Putamen (tissue), 1 donor: ENCODE results near the gene FCN3.
A peak's percentile ranks its signal among the peaks of the same experiment; 100 is the strongest.

ENCODE experiments used
- DNase-seq: peaks from one replicate; pipeline ENCODE4 v3.0.0-alpha.2; 2016; ENCODE audit warnings: low spot score

FCN3 gene

GRCh38 chr1:27358038-27358927, 16.3 kb downstream of the FCN3 start:
- no peak for DNase-seq

- peak; percentile 6 for DNase-seq
These were observed 17.2 kb downstream of the FCN3 start for GRCh38 chr1:27357281-27358037.

DNA sequence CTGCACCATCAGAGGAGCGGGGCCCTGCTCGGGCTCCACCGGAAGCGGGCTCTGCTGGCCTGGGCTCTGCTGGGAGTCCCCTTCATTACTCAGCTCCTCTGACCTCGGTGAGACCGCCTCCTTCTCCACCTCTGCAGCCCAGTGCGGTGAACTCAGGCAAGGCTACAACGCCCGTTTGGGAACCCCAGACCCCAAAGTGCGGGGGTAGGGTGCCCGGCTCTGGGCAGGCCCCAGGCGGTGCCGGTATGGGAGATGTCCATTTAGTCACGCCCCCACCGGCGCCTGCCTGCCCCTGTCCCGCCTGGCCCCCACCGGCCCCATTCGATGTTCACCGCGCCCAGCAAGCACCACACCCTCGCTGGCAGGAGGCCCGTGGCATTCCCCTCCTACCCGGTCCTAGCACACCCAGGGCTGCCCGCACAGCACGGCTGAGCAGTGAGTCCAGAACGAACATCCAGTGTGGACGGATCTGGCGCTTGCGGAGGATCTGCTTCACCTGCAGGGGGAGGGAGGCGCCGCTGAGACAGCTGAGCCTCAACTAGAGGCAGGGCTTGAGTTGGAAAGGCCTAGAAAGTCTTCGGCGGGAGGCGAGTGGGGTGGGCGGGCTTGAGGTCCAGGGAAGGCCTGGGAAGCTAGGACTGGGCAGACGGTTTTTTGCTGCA, 17.9 kb downstream of the FCN3 start:
- no peak for DNase-seq

DNA sequence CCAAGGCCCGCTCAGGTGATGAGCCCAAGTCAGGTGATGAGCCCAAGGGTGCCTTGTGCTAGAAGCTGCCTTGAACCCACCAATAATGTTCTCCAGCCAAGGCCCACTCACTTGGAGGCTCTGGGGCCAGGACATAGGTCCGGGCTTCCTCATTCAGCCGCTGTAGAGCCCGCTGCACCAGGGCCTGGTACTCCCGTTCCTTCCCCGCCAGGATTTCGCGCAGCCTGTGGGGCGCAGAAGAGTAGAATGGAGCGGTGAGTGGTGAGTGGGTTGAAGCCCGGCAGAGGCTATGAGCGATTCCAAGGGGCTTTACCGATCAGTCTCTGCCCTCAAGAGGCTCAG, 18.4 kb downstream of the FCN3 start:
- DNase-seq = no peak

DNA sequence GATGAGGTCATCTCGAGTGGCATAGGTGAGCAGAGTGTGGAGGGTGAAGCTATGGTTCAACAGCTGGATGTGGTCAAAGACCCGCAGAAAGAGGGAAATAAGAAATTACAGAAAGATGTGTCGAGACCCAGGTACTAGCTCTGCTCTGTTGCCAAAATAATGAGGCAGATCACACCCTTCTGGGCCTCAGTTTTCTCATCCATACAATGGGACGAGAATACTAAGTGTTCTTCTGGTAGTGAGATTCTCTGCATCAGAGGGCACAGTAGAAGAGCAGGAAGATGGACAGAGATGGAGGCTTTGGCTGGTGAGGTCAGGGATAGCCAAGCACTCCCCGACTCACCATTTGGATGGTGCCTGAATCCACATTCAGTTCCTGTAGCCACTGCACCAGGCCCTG, 18.9 kb downstream of the FCN3 start:
- DNase-seq = no peak

- DNase-seq = no peak
These were observed 21.0 kb downstream of the FCN3 start for GRCh38 chr1:27353629-27354028.

DNA sequence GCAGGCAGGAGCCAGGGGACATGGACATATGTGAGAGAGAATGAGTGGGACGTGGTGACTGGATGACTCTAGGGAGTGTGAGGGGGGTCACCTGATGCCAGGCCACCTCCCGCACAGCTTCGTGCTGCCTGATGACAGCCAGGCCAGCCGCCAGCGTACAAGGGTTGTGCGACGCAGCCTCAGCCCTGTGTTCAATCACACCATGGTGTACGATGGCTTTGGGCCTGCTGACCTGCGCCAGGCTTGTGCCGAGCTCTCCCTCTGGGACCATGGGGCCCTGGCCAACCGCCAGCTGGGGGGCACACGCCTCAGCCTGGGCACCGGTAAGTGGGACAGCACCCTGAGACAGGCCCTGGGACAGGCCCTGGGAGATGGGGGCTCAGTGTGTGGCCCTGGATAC, 21.5 kb downstream of the FCN3 start:
- no peak for DNase-seq

GRCh38 chr1:27351541-27352107, 23.0 kb downstream of the FCN3 start:
- DNase-seq = no peak

GRCh38 chr1:27350663-27351540, 23.7 kb downstream of the FCN3 start:
- DNase-seq = no peak

- no peak for DNase-seq
These were observed 24.6 kb downstream of the FCN3 start for GRCh38 chr1:27349784-27350662.

GRCh38 chr1:27348861-27349783, 25.5 kb downstream of the FCN3 start:
- no peak for DNase-seq

GRCh38 chr1:27346991-27347624, 27.5 kb downstream of the FCN3 start:
- DNase-seq = no peak

DNA sequence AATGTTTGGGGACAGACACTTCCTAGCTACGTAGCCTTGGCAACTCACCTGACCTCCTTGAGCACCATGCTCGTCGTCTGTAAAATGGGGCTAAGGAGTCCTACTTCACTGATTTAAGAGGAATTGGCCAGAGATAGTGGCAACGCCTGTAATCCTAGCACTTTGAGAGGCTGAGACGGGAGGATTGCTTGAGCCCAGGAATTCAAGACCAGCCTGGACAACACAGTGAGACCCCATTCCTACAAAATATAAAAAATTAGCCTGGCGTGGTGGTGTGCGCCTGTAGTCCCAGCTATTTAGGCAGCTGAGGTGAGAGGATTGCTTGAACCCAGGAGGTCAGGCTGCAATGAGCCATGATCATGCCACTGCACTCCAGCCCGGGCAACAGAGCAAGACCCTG, 28.3 kb downstream of the FCN3 start:
- DNase-seq = no peak

GRCh38 chr1:27345272-27345671, 29.4 kb downstream of the FCN3 start:
- no peak for DNase-seq

DNA sequence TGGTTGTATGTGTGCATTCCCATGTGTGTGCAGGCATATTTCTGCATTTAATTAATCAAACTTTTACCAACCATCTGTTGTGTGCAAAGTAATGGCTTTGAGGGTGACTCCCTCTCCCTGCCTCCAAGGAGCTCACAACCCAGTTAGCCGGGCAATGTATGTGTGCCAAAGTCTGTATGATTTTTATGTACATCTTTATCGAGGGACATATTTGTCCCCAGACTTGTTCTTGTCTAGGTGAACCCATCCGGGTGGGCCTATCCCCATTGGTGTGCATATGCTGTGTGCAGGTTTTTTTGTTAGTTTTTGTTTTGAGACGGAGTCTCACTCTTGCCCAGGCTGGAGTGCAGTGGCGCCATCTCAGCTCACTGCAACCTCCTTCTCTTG, 31.0 kb downstream of the FCN3 start:
- no peak for DNase-seq

- DNase-seq = no peak
These were observed 31.6 kb downstream of the FCN3 start for GRCh38 chr1:27342778-27343638.

DNA sequence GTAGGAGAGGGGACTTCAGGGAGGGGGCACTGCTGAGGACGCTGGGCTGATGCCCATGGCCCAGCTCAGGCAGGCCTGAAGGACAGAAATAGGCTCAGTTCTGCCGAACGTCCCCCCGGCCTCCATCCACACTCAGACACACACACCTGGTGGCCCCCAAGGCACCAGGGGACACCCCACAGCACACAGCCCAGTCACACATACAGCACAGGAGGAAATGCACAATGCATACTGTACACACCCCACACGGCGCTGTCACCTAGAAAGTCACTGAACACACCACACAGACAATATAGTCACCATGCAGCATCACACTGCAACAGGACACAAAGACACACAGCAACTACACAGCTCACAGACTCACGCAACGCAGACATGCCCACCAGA, 32.2 kb downstream of the FCN3 start:
- DNase-seq = no peak
